Measurements from ENCODE around the gene KIF12. TPM values are rescaled to one million over a fixed set of nuclear protein-coding genes. Genes with fewer than 3 reads are reported as not detected.
A peak's percentile ranks its signal among the peaks of the same experiment; 100 is the strongest.

Gene KIF12
- total RNA-seq, 2 experiments from 2014 or later: not detected

- Histone ChIP-seq H3K36me3 (ENCODE audit: insufficient read depth, low read length) (no peaks in the 10 kb centered on the region), H3K27me3 (ENCODE audit: control insufficient read depth in 1 of 2, insufficient read depth in 2 of 2, low read length in 2 of 2) (peaks cover 3 to 7% of the 10 kb centered on the region in 2 experiments), H3K4me3 (ENCODE audit: low read length) (no peak overlapping the region), H3K9me3 (ENCODE audit: control insufficient read depth in 1 of 2, insufficient read depth in 1 of 2, low read length in 2 of 2) (no peaks in the 10 kb centered on the region), H3K27ac (ENCODE audit: low read depth in 1 of 2, low read length in 2 of 2) (no peak overlapping the region), H3K4me1 (ENCODE audit: insufficient read depth, low read length) (no peaks in the 10 kb centered on the region)
- intact Hi-C loops (cut with DNase I, micrococcal nuclease): no loop called here
- peak in 1 of 14 experiments; percentile 15 for DNase-seq
- no peak for TF ChIP-seq CTCF (IDR thresholded peaks at IDR 0.05)
- CTCF ChIA-PET: no interaction called here
- Mint-ChIP-seq H3K4me3 (no peak overlapping the region), H3K4me1 (ENCODE audit: low read depth) (no peaks in the 10 kb centered on the region), H3K36me3 (ENCODE audit: low read depth) (no peaks in the 10 kb centered on the region), H3K27ac (no peak overlapping the region), H3K27me3 (peaks cover 59% of the 10 kb centered on the region), H3K9me3 (no peaks in the 10 kb centered on the region)
- ATAC-seq (ENCODE audit: poor library complexity): no peak
- POLR2A ChIA-PET: no interaction called here
Observed at GRCh38 chr9:114090798-114091197, 8.3 kb downstream of the KIF12 start.

GRCh38 chr9:114089206-114089840 lies 9.8 kb downstream of the KIF12 start:
- Mint-ChIP-seq H3K27me3 (peaks cover 45% of the 10 kb centered on the region), H3K4me3 (no peak overlapping the region), H3K4me1 (ENCODE audit: low read depth) (no peaks in the 10 kb centered on the region), H3K9me3 (no peaks in the 10 kb centered on the region), H3K27ac (no peak overlapping the region), H3K36me3 (ENCODE audit: low read depth) (no peaks in the 10 kb centered on the region)
- no peak overlapping the region for H3K27ac ChIP-seq (ENCODE audit: low read depth in 1 of 2, low read length in 2 of 2)
- ChIA-PET POLR2A (no interaction called here), CTCF (no interaction called here)
- H3K36me3 ChIP-seq (ENCODE audit: insufficient read depth, low read length): no peaks in the 10 kb centered on the region
- H3K4me3 ChIP-seq (ENCODE audit: low read length): no peak overlapping the region
- H3K9me3 ChIP-seq (ENCODE audit: control insufficient read depth in 1 of 2, insufficient read depth in 1 of 2, low read length in 2 of 2): no peaks in the 10 kb centered on the region
- TF ChIP-seq CTCF (IDR thresholded peaks at IDR 0.05): no peak
- intact Hi-C loops (cut with DNase I, micrococcal nuclease): no loop called here
- DNase-seq: peak in 1 of 14 experiments; percentile 23
- ATAC-seq (ENCODE audit: poor library complexity): no peak
- H3K27me3 ChIP-seq (ENCODE audit: control insufficient read depth in 1 of 2, insufficient read depth in 2 of 2, low read length in 2 of 2): no peaks in the 10 kb centered on the region
- no peaks in the 10 kb centered on the region for H3K4me1 ChIP-seq (ENCODE audit: insufficient read depth, low read length)

DNA sequence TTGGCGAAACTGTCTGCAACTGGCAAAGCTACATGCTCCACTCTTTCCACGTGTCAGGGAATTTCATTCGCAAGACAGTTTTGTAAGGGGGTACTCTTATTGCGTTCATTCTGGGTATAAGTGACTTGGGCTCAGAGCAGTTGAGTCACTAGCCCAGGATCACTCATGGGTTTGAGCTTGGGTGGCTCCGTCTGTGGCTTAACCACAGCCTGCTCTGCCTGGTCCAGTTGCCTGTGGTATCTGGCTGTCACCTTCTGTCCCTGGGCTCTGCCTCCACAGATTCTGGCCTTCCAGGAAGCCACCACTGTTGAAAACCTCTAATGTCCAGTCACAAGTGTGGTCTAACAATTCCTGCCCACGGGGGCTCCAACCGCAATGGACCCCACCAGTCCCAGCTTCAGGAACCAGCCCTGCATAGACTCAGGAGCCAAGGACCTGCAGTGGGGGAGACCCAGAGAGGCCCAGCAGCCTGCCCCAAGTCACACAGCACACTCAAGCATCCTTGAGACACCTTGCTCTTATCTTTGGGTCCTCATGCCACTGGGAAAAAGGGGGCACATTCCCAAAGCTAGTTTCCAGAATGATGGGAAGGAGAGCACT lies 10.4 kb downstream of the KIF12 start:
- H3K36me3 ChIP-seq (ENCODE audit: insufficient read depth, low read length): no peaks in the 10 kb centered on the region
- H3K4me3 ChIP-seq (ENCODE audit: low read length): no peak overlapping the region
- H3K9me3 ChIP-seq (ENCODE audit: control insufficient read depth in 1 of 2, insufficient read depth in 1 of 2, low read length in 2 of 2): no peaks in the 10 kb centered on the region
- Mint-ChIP-seq H3K9me3 (no peaks in the 10 kb centered on the region), H3K4me1 (ENCODE audit: low read depth) (no peaks in the 10 kb centered on the region), H3K36me3 (ENCODE audit: low read depth) (no peaks in the 10 kb centered on the region), H3K4me3 (no peak overlapping the region), H3K27me3 (peaks cover 40% of the 10 kb centered on the region), H3K27ac (no peak overlapping the region)
- DNase-seq (peak in 1 of 14 experiments; percentile 7), ATAC-seq (ENCODE audit: poor library complexity) (no peak)
- CTCF ChIA-PET: no interaction called here
- intact Hi-C loops (cut with DNase I, micrococcal nuclease): no loop called here
- POLR2A ChIA-PET: no interaction called here
- TF ChIP-seq CTCF (IDR thresholded peaks at IDR 0.05): no peak
- no peaks in the 10 kb centered on the region for H3K27me3 ChIP-seq (ENCODE audit: control insufficient read depth in 1 of 2, insufficient read depth in 2 of 2, low read length in 2 of 2)
- H3K4me1 ChIP-seq (ENCODE audit: insufficient read depth, low read length): no peaks in the 10 kb centered on the region
- H3K27ac ChIP-seq (ENCODE audit: low read depth in 1 of 2, low read length in 2 of 2): no peak overlapping the region
